Neural cell (in vitro differentiated cells): ENCODE data around the gene RANGRF.

Experiments used
- CTCF ChIP-seq: fragments of 450-650 bp; IDR thresholded peaks from 2 replicates; pipeline ENCODE4 v1.5.1; 2014; ENCODE audit warnings: antibody characterized with exemption, mild to moderate bottlenecking, moderate library complexity; ENCODE audit not compliant: poor library complexity, severe bottlenecking
- EP300 ChIP-seq: fragments of 450-650 bp; conservative IDR thresholded peaks from 2 replicates; pipeline ENCODE4 v1.6.1; 2014; ENCODE audit warnings: antibody characterized with exemption, mild to moderate bottlenecking, moderate library complexity; ENCODE audit not compliant: poor library complexity, severe bottlenecking
- EZH2 ChIP-seq: fragments of 200-600, 300-800 bp; shearing (Covaris generic), sonication (generic); IDR thresholded peaks from 2 replicates; pipeline ENCODE4 v1.6.1; 2014; ENCODE audit warnings: antibody characterized with exemption, low read length, borderline replicate concordance, mild to moderate bottlenecking; ENCODE audit not compliant: insufficient read depth, poor library complexity, severe bottlenecking
- MXI1 ChIP-seq: fragments of 450-650 bp; conservative IDR thresholded peaks from 2 replicates; pipeline ENCODE4 v1.6.1; 2014; ENCODE audit warnings: antibody characterized with exemption, mild to moderate bottlenecking; ENCODE audit not compliant: poor library complexity, severe bottlenecking
- POLR2AphosphoS5 ChIP-seq: IDR thresholded peaks from 2 replicates; pipeline ENCODE4 v1.6.1; 2012
- RAD21 ChIP-seq: fragments of 450-650 bp; conservative IDR thresholded peaks from 2 replicates; pipeline ENCODE4 v1.6.1; 2014; ENCODE audit warnings: antibody characterized with exemption, mild to moderate bottlenecking, moderate library complexity
- REST ChIP-seq: IDR thresholded peaks from 2 replicates; pipeline ENCODE4 v1.6.1; 2012; ENCODE audit warnings: borderline replicate concordance
- TAF1 ChIP-seq: IDR thresholded peaks from 2 replicates; pipeline ENCODE4 v1.6.1; 2012; ENCODE audit warnings: low read depth

- no peak for TF ChIP-seq REST
- TF ChIP-seq POLR2AphosphoS5, result no peak
- no peak for TF ChIP-seq TAF1
- no peak for TF ChIP-seq CTCF
- no peak for TF ChIP-seq EZH2
- no peak for TF ChIP-seq RAD21
- TF ChIP-seq MXI1, result no peak
- no peak for TF ChIP-seq EP300
Measured at GRCh38 chr17:8310601-8311123, 22.2 kb downstream of the RANGRF start.
